ENCODE measurements around the gene ABCA12. TPM values are rescaled to one million over a fixed set of nuclear protein-coding genes. Genes with fewer than 3 reads are reported as not detected.

ABCA12 gene
- total RNA-seq, 2 experiments from 2014 or later: not detected

DNA sequence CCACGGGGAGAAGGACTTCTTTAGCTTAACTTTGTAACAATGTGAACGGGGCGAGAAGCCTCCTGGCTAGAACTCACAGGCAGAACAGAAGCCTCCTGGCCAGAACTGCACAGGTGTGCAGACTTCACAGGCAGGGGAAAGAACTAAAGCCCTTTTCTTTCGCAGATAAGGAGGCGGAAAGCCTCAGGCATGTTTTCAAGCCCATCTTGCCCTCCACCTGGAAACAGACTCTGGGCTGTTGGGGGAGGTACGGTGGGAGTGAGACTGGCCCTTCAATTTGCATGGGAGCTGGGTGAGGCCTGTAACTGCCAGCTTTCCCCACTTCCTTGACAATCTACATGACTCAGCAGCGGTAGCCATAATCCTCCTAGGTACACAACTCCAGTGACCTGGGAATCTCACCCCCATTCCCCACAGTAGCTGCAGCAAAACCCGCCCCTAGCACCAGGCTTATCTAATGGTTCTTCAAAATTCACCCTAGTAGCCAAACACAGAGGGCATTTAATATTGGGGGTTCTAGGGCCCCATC lies 22.9 kb upstream of the ABCA12 start:
- H3K27me3 ChIP-seq (ENCODE audit: control insufficient read depth in 1 of 2, insufficient read depth in 2 of 2, low read length in 2 of 2): no peaks in the 10 kb centered on the region
- ChIA-PET CTCF (no interaction called here), POLR2A (no interaction called here)
- no peaks in the 10 kb centered on the region for H3K4me1 ChIP-seq (ENCODE audit: insufficient read depth, low read length)
- Mint-ChIP-seq H3K9me3 (peaks cover 6% of the 10 kb centered on the region), H3K27ac (no peak overlapping the region), H3K36me3 (ENCODE audit: low read depth) (no peaks in the 10 kb centered on the region), H3K4me3 (no peak overlapping the region), H3K27me3 (no peaks in the 10 kb centered on the region), H3K4me1 (ENCODE audit: low read depth) (no peaks in the 10 kb centered on the region)
- ATAC-seq (ENCODE audit: poor library complexity) (no peak), DNase-seq (no peak)
- no peaks in the 10 kb centered on the region for H3K36me3 ChIP-seq (ENCODE audit: insufficient read depth, low read length)
- H3K4me3 ChIP-seq (ENCODE audit: low read length): no peak overlapping the region
- peaks cover 0 to 11% of the 10 kb centered on the region in 2 experiments for H3K9me3 ChIP-seq (ENCODE audit: control insufficient read depth in 1 of 2, insufficient read depth in 1 of 2, low read length in 2 of 2)
- H3K27ac ChIP-seq (ENCODE audit: low read depth in 1 of 2, low read length in 2 of 2): no peak overlapping the region
- TF ChIP-seq, protein P1, sequence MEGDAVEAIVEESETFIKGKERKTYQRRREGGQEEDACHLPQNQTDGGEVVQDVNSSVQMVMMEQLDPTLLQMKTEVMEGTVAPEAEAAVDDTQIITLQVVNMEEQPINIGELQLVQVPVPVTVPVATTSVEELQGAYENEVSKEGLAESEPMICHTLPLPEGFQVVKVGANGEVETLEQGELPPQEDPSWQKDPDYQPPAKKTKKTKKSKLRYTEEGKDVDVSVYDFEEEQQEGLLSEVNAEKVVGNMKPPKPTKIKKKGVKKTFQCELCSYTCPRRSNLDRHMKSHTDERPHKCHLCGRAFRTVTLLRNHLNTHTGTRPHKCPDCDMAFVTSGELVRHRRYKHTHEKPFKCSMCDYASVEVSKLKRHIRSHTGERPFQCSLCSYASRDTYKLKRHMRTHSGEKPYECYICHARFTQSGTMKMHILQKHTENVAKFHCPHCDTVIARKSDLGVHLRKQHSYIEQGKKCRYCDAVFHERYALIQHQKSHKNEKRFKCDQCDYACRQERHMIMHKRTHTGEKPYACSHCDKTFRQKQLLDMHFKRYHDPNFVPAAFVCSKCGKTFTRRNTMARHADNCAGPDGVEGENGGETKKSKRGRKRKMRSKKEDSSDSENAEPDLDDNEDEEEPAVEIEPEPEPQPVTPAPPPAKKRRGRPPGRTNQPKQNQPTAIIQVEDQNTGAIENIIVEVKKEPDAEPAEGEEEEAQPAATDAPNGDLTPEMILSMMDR (IDR thresholded peaks at IDR 0.05): no peak
- intact Hi-C loops (cut with DNase I, micrococcal nuclease): no loop called here

DNA sequence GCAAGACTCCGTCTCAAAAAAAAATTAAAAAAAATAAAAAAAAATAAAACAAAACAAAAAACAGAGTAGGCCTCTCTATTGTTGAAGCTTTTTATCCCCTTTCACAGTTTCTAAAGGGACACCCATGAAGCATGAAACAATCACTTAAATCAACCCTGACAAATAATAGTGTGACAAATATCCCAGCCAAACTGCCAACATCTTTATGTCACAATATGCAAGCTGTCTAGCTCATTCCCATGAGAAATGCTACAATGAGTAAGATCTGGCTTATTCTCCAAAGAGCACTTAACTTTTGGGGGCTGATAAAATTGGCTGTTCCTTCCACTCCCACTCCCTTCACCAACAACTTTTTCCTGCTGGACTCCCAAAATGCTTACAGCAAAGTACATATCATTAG lies 21.7 kb upstream of the ABCA12 start:
- ATAC-seq (ENCODE audit: poor library complexity): no peak
- H3K4me3 ChIP-seq (ENCODE audit: low read length): no peak overlapping the region
- H3K4me1 Mint-ChIP-seq (ENCODE audit: low read depth): no peaks in the 10 kb centered on the region
- DNase-seq: no peak
- no peak overlapping the region for H3K27ac Mint-ChIP-seq
- TF ChIP-seq, protein P1 (IDR thresholded peaks at IDR 0.05): no peak
- intact Hi-C loops (cut with DNase I, micrococcal nuclease): no loop called here
- H3K4me1 ChIP-seq (ENCODE audit: insufficient read depth, low read length): no peaks in the 10 kb centered on the region
- H3K9me3 ChIP-seq (ENCODE audit: control insufficient read depth in 1 of 2, insufficient read depth in 1 of 2, low read length in 2 of 2): peaks cover 0 to 11% of the 10 kb centered on the region in 2 experiments
- ChIA-PET POLR2A (no interaction called here), CTCF (no interaction called here)
- no peaks in the 10 kb centered on the region for H3K27me3 Mint-ChIP-seq
- no peaks in the 10 kb centered on the region for H3K36me3 Mint-ChIP-seq (ENCODE audit: low read depth)
- peaks cover 5% of the 10 kb centered on the region for H3K9me3 Mint-ChIP-seq
- H3K27me3 ChIP-seq (ENCODE audit: control insufficient read depth in 1 of 2, insufficient read depth in 2 of 2, low read length in 2 of 2): no peaks in the 10 kb centered on the region
- H3K36me3 ChIP-seq (ENCODE audit: insufficient read depth, low read length): no peaks in the 10 kb centered on the region
- no peak overlapping the region for H3K4me3 Mint-ChIP-seq
- H3K27ac ChIP-seq (ENCODE audit: low read depth in 1 of 2, low read length in 2 of 2): no peak overlapping the region

DNA sequence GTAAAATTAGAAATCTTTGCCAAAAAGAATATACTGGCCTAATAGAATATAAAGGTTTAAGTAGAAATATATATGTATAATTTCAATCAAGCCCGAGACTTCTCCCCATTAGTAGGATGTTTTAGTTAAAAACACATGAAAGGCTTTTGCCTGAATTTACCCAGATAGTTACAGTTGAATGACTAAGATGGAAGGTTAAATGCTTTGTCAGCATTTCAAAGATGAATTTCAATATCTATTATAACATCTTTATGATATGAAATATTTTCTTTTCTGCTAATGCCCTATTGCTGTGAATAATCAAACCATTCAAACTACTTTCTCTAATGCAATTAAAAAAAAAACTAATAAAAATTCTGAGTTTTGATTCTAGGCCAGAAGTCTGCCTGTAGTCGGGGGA lies 18.0 kb upstream of the ABCA12 start:
- CTCF ChIA-PET: no interaction called here
- TF ChIP-seq, protein P1 (IDR thresholded peaks at IDR 0.05): no peak
- Mint-ChIP-seq H3K9me3 (no peaks in the 10 kb centered on the region), H3K36me3 (ENCODE audit: low read depth) (no peaks in the 10 kb centered on the region), H3K27ac (no peak overlapping the region), H3K4me3 (no peak overlapping the region), H3K27me3 (no peaks in the 10 kb centered on the region), H3K4me1 (ENCODE audit: low read depth) (no peaks in the 10 kb centered on the region)
- Histone ChIP-seq H3K4me1 (ENCODE audit: insufficient read depth, low read length) (no peaks in the 10 kb centered on the region), H3K4me3 (ENCODE audit: low read length) (no peak overlapping the region), H3K36me3 (ENCODE audit: insufficient read depth, low read length) (no peaks in the 10 kb centered on the region), H3K27me3 (ENCODE audit: control insufficient read depth in 1 of 2, insufficient read depth in 2 of 2, low read length in 2 of 2) (no peaks in the 10 kb centered on the region), H3K27ac (ENCODE audit: low read depth in 1 of 2, low read length in 2 of 2) (no peak overlapping the region), H3K9me3 (ENCODE audit: control insufficient read depth in 1 of 2, insufficient read depth in 1 of 2, low read length in 2 of 2) (no peaks in the 10 kb centered on the region)
- no peak for ATAC-seq (ENCODE audit: poor library complexity)
- intact Hi-C loops (cut with DNase I, micrococcal nuclease): no loop called here
- POLR2A ChIA-PET: no interaction called here
- no peak for DNase-seq
